Transverse colon (tissue), 4 donors: ENCODE results near the gene PLCL2. TPM values are rescaled to one million over a fixed set of nuclear protein-coding genes. Genes with fewer than 3 reads are reported as not detected.

Experiments
- DNase-seq: peaks from one replicate; pipeline ENCODE4 v3.0.0-alpha.2; 2019
- H3K27ac ChIP-seq, 4 donors: fragments of 200-600 bp; sonication (generic); 2 replicates each; pipeline ENCODE4 v1.5.1; 2016 to 2018; ENCODE audit warnings: inconsistent platforms in 4 of 4
- H3K27me3 ChIP-seq: fragments of 200-600 bp; sonication (generic); 2 replicates; pipeline ENCODE4 v1.5.1; 2017; ENCODE audit warnings: inconsistent platforms
- H3K36me3 ChIP-seq, 4 donors: fragments of 200-600 bp; sonication (generic); 2 replicates each; pipeline ENCODE4 v1.5.1; 2017 to 2019; ENCODE audit warnings: inconsistent platforms in 4 of 4
- H3K4me1 ChIP-seq, 4 donors: fragments of 200-600 bp; sonication (generic); 2 replicates each; pipeline ENCODE4 v1.5.1; 2017 to 2020; ENCODE audit warnings: inconsistent platforms in 4 of 4
- H3K4me3 ChIP-seq, 4 donors: fragments of 200-600 bp; sonication (generic); 1 replicate in 1 of 4; 2 replicates in 3 of 4; pipeline versions ENCODE4 v1.5.1 to v1.6.1; 2017 to 2019; ENCODE audit warnings: inconsistent platforms in 4 of 4
- H3K9me3 ChIP-seq, 2 donors: fragments of 200-600 bp; sonication (generic); 2 replicates each; pipeline ENCODE4 v1.5.1; 2017 to 2019; ENCODE audit warnings: inconsistent platforms in 2 of 2
- EP300 ChIP-seq: sonication (generic); formaldehyde crosslinking; IDR thresholded peaks from one replicate; pipeline ENCODE4 v1.6.1; 2017; ENCODE audit warnings: antibody characterized with exemption, low read depth
- POLR2A ChIP-seq: fragments of 450-650 bp; IDR thresholded peaks from one replicate; pipeline ENCODE4 v1.6.1; 2016; ENCODE audit warnings: antibody characterized with exemption, mild to moderate bottlenecking, moderate library complexity
- POLR2AphosphoS5 ChIP-seq, 3 donors: sonication (generic); formaldehyde crosslinking; IDR thresholded peaks; one replicate each; pipeline ENCODE4 v1.6.1; 2016; ENCODE audit warnings: antibody characterized with exemption in 3 of 3
- WGBS, 2 donors: methylation state at CpG; one replicate each; pipeline ENCODE4 v1.1.5; 2018; ENCODE audit warnings: low coverage in 1 of 2; 5-methylcytosine and 5-hydroxymethylcytosine counted together
- in situ Hi-C, 4 donors: fragments of 200-750 bp; cut with MboI; loops; one replicate each; pipeline versions ENCODE4 v1.15.0 to v1.15.1; 2017; ENCODE audit warnings: low sequenced_read_pairs in 3 of 4, low pct_ligation_motif_present in 1 of 4, low pct_unique_long_range_greater_than_20kb in 1 of 4
- intact Hi-C: fragments of 100-400 bp; cut with DNase I; formaldehyde crosslinking; loops from one replicate; pipeline ENCODE4 v1.15.1; 2023; ENCODE audit warnings: low total_unique reads
- total RNA-seq, 4 donors: library from RNA; depleted of rRNA; stranded (reverse); fragments of >200 nt; gene quantifications; one replicate each; pipeline ENCODE4 v1.1.0, GENCODE V29; 2016
- TF ChIP-seq, protein P1 (sequence below), 5 experiments: fragments of 200-600 bp in 3 of 5; fragments of 450-650 bp in 2 of 5; sonication (generic) in 3 of 5; IDR thresholded peaks; 1 replicate in 2 of 5; 2 replicates in 3 of 5; pipeline ENCODE4 v1.5.1; 2016 to 2017; ENCODE audit warnings: antibody characterized with exemption in 5 of 5, inconsistent platforms in 3 of 5, mild to moderate bottlenecking in 2 of 5, moderate library complexity in 1 of 5

PLCL2 gene
- total RNA-seq, 4 donors from 2014 or later: 17.2 to 41.4 (median 35.9) TPM

- in situ Hi-C loops (no loop called here), intact Hi-C loops (no loop called here)
These were observed 165.8 kb downstream of the PLCL2 start for GRCh38 chr3:17050506-17050905.

GRCh38 chr3:17052363-17052762 is 167.6 kb downstream of the PLCL2 start:
- TF ChIP-seq EP300 (no peak), POLR2A (no peak)
- TF ChIP-seq, protein P1, sequence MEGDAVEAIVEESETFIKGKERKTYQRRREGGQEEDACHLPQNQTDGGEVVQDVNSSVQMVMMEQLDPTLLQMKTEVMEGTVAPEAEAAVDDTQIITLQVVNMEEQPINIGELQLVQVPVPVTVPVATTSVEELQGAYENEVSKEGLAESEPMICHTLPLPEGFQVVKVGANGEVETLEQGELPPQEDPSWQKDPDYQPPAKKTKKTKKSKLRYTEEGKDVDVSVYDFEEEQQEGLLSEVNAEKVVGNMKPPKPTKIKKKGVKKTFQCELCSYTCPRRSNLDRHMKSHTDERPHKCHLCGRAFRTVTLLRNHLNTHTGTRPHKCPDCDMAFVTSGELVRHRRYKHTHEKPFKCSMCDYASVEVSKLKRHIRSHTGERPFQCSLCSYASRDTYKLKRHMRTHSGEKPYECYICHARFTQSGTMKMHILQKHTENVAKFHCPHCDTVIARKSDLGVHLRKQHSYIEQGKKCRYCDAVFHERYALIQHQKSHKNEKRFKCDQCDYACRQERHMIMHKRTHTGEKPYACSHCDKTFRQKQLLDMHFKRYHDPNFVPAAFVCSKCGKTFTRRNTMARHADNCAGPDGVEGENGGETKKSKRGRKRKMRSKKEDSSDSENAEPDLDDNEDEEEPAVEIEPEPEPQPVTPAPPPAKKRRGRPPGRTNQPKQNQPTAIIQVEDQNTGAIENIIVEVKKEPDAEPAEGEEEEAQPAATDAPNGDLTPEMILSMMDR (IDR thresholded peaks at IDR 0.05): no peak
- intact Hi-C loops: no loop called here
- Histone ChIP-seq H3K36me3 (no peaks in the 10 kb centered on the region), H3K4me3 (no peak overlapping the region), H3K4me1 (no peaks in the 10 kb centered on the region), H3K9me3 (peaks cover 6 to 7% of the 10 kb centered on the region in 2 donors), H3K27ac (no peak overlapping the region), H3K27me3 (no peaks in the 10 kb centered on the region)
- in situ Hi-C loops: no loop called here
- DNase-seq: no peak

More at GRCh38 chr3:17050506-17050905, 165.8 kb downstream of the PLCL2 start:
- no peak for DNase-seq
- Histone ChIP-seq H3K27ac (no peak overlapping the region), H3K36me3 (no peaks in the 10 kb centered on the region), H3K27me3 (no peaks in the 10 kb centered on the region), H3K9me3 (peaks cover 6 to 7% of the 10 kb centered on the region in 2 donors), H3K4me1 (no peaks in the 10 kb centered on the region), H3K4me3 (no peak overlapping the region)
- TF ChIP-seq, protein P1 (IDR thresholded peaks at IDR 0.05): no peak
- TF ChIP-seq EP300 (no peak), POLR2A (no peak), POLR2AphosphoS5 (IDR thresholded peaks at IDR 0.05) (no peak)
- WGBS, 2 donors: 91 to 96% methylated on average over 2 of the region's 2 CpGs

GRCh38 chr3:17054301-17054981 is 169.7 kb downstream of the PLCL2 start:
- Histone ChIP-seq H3K27ac (no peak overlapping the region), H3K9me3 (peaks cover 0 to 4% of the 10 kb centered on the region in 2 donors), H3K4me1 (no peaks in the 10 kb centered on the region), H3K36me3 (no peaks in the 10 kb centered on the region), H3K27me3 (no peaks in the 10 kb centered on the region), H3K4me3 (no peak overlapping the region)
- in situ Hi-C loops (no loop called here), intact Hi-C loops (no loop called here)
- DNase-seq: no peak
- no peak for TF ChIP-seq EP300
- no peak for TF ChIP-seq POLR2A
- TF ChIP-seq, protein P1 (IDR thresholded peaks at IDR 0.05): no peak
- no peak for TF ChIP-seq POLR2AphosphoS5 (IDR thresholded peaks at IDR 0.05)
- 94% methylated on average over 1 of the region's 1 CpG; no CpG with 5 or more reads in 1 of the 2 donors for WGBS, 2 donors

DNA sequence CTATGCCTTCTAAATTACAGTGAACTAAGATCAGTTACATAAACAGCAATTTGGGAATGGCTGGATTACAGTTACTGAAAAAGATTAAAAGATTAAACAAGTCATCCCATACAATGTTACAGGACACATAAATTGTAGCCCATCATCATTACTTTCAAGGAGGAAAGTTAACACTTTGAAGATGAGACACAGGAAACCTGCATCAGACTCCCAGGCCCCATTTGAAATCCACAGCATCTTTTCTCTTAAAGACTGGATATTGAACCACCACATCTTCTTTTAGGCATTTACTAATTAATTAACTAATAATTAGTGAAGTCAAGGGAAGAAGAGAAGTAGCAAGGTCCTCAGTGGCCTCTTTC is 170.2 kb downstream of the PLCL2 start:
- Histone ChIP-seq H3K36me3 (no peaks in the 10 kb centered on the region), H3K27me3 (no peaks in the 10 kb centered on the region), H3K9me3 (no peaks in the 10 kb centered on the region), H3K27ac (no peak overlapping the region), H3K4me1 (no peaks in the 10 kb centered on the region), H3K4me3 (no peak overlapping the region)
- no peak for DNase-seq
- intact Hi-C loops (no loop called here), in situ Hi-C loops (no loop called here)
- TF ChIP-seq EP300 (no peak), POLR2AphosphoS5 (IDR thresholded peaks at IDR 0.05) (no peak)
- TF ChIP-seq, protein P1 (IDR thresholded peaks at IDR 0.05): no peak
